Stimulated activated CD8-positive, alpha-beta memory T cell treated with anti-CD3 and anti-CD28 coated beads, Interleukin-15, amount 100 ng/mL, for 48 hours (primary cell): ENCODE data around the gene DOK6.
"Not testable (repeated sequence)": the region's sequence is repeated elsewhere in the genome, so short reads cannot be mapped to it uniquely, and the experiment has no call there.

Experiments
- DNase-seq, 2 donors: peaks; one replicate each; pipeline ENCODE4 v3.0.0-alpha.2; 2020; ENCODE audit warnings: low read depth in 2 of 2

DOK6 gene

DNA sequence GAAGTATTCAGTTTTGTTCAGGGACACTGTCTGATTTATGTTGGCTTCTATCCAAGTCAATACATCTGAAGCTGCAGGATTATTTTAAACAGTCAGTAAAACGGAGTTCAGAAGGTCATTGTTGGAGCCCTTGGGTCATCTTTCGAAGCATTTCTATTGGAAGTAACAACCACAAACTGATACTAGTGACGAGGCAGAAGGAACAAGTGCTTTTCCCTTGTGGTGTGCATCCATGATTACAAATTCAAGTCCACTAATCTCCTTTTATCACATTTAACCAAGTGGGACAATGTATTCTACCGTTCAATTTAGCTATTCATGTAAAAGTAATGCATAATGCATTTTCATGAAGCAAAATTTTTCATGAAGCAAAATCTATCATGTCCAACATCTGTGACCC lies 470.0 kb downstream of the DOK6 start:
- DNase-seq, result no peak

DNA sequence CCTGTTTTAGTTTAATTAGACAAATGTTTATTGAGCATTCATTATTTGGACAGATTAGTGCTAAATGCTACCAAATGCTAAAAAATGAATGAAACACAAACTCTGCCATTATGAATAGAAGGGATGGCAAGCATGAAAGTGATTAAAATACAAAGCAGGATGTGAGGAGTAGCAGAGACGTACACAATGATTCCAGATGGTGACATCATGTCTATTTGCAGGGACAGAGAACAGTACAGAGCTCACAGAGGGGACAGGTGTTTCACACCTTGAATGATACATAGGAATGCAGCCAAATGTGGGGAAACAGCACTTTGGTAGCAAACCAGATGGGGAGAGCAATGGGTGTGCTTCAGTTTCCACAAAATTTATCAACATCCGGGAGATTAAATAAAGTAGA lies 470.7 kb downstream of the DOK6 start:
- DNase-seq, result no peak

DNA sequence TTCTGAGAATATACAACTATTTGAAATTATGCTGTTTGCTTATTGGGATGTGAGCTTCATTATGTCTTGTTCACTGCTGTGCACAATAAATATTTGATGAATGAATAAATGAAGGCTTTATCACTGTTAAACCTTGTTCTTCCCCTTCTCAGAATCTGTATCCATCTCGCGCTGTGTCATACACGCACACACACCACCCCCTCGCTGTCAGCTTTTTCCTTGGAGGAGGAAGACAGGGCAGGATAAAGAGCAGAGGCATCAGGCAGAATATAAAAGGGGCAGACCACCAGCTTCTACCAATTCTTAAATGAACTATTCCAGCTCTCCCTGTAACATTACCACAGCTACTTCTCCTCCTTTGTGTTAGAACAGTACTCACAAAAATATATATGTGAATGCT lies 472.0 kb downstream of the DOK6 start:
- no peak for DNase-seq

DNA sequence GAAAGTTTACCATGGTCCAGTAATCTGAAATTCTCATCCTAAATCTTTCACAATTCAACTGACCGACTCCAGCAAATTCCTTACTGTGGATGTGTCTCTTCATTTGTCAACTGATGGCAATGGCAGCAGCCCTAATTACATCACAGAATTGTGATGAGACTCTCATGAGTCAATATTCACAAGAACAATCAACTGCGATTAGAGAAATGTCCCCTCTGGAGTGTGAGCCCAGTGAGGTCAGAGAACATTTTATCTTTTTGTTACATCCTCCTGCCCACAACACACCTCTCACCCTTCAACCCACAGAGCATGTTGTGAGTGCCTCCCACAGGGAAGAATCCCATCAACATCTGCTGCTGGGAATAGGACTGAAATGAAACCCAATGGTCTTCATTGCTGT lies 473.4 kb downstream of the DOK6 start:
- no peak for DNase-seq

DNA sequence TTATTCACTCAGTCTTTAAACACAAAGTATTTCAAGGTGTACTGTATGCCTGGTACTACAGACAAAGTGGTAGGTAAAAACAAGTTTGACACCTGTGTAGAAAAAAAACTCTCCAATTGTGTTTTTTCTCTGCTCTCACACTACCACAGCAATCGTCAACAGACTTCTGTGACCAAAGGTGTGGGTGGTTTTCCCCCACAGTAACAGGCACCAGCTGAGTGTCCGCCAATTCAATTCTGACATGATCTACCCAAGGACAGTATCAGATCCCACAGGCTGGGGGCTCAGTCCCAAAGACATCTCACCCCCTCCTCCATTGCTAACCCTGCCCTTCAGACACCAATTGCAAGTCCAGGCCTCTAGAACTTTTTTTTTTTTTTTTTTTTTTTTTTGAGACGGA lies 475.8 kb downstream of the DOK6 start:
- DNase-seq, result no peak

DNA sequence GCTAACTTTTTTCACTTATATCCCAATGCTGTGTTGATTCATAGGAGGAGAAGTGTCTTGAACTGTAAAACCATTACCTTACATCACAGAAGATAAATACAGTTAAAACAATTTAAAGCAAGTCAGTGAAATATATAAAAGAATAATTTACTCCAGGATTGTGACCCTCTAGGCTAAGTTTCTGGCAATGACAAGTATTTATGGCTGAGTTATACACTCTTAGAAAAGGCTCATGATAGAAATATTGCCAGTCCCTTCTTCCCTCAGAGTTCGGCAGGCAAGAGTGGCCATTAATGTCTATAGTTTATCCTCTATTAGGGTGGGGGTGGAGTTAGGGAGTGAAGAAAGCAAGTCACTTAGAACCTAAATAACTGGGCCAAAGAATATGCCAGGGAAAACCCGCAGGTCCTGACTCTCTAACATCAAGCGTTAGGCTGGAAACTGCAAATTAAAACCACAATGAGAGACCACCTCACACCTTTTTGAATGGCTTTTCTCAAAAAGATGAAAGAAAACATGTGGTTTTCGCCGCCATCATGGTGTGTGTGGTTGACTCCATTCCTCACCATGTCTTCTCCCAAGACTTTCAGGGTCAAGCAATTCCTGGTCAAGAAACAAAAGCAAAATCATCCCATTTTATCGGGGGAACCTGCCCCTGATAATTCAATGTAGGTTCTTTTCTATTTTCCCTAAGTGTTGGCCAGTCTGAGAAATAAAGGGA lies 477.7 kb downstream of the DOK6 start:
- DNase-seq, result no peak

DNA sequence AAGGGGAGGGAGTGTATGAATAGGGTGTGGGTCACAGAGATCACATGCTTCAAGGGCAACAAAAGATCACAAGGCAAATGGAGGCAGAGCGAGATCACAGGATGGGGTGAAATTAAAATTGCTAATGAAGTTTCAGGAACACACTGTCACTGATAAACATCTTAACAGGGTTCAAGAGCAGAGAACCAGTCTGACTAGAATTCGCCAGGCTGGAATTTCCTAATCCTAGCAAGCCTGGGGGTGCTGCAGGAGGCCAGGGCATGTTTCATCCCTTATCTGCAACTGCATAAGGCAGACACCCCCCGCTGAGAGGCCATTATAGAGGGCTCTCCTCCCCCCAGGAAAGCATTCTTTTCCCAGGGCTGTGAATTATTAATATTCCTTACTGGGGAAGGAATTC lies 478.4 kb downstream of the DOK6 start:
- DNase-seq, result not testable (repeated sequence)

DNA sequence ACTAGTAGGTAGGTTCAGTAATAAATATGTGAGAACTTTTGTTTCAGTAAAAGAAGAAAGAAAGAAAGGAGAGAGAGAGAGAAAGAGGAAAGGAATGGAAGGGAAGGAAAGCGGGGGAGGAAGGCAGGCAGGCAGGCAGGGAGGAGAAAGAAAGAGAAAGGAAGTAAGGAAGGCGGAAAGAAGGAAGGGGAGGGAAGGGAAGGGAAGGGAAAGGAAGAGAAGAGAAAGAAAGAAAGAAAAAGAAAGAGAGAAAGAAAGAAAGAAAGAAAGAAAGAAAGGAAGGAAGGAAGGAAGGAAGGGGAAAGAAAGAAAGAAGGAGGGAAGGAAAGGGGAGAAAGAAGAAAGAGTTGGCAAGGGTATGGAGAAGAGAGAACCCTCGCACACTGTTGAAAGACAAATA lies 479.4 kb downstream of the DOK6 start:
- no peak for DNase-seq

DNA sequence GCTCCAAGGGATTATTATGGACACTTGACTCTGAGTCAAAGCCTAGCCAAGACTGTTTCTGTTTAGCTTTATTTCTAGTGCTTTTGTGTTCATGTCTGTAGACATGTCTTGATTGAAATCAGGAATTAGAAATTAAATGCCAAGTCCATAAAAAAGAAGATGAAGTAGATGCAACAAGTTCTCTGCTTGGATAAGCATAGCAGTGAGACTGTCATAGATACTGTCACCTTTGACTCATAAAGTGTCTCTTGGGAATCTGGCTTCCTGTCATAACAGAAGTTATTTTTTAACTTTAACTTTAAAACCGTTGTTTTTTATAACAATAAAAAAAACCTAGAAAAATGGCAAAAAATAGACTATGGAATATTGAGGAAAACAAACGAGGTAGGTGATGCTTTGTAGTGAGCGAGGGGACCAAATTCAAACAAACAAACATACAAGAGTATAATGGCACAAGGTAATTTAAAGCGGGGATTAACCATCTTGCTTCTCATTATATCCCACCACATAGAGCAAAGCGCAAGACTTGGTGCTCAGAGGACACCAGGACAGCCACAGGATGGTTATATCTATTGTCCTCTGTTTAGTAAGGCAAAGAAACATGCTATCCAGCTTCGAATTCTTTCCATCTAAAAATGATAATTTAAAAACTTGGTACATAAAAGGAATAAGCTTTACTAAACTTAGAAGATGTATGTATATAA lies 482.4 kb downstream of the DOK6 start:
- no peak for DNase-seq

DNA sequence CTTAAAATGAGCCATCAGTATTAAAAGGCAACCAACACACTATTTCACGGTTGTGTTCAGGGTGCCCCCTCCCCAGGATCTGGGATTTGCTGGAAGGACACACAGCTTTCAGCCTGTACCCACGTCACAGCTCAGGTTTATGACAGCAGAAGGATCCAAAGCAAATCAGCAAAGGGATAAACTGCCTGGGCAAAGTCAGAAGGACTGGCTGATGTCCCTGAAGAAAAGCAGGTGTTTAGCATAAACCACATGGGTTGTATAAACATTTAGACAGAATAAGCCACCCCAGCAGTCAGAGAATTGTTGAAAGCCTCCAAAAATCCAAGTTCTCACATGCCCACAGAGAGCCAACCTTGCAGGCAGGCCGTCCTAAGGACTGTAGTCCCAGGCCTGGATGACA lies 483.1 kb downstream of the DOK6 start:
- no peak for DNase-seq

DNA sequence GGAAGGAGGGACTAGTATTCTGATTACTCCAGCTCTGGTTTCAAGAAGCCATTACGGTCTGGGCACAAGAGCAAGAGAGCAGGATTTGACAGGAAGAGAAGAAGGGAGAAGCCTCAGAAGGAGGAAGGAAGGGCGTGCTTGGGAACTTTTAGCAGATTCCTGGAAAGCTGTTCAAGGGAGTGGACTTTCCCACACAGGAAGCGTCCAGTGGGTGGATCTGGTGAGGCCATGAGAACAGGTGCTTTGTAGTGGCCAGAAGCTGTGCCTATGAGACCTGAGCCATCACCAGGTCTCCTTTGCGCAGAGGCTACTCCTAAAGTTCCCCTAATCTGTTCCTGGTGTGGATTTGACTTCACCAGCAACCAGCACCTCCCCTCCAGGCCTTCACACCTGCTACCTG lies 484.7 kb downstream of the DOK6 start:
- DNase-seq, result no peak

DNA sequence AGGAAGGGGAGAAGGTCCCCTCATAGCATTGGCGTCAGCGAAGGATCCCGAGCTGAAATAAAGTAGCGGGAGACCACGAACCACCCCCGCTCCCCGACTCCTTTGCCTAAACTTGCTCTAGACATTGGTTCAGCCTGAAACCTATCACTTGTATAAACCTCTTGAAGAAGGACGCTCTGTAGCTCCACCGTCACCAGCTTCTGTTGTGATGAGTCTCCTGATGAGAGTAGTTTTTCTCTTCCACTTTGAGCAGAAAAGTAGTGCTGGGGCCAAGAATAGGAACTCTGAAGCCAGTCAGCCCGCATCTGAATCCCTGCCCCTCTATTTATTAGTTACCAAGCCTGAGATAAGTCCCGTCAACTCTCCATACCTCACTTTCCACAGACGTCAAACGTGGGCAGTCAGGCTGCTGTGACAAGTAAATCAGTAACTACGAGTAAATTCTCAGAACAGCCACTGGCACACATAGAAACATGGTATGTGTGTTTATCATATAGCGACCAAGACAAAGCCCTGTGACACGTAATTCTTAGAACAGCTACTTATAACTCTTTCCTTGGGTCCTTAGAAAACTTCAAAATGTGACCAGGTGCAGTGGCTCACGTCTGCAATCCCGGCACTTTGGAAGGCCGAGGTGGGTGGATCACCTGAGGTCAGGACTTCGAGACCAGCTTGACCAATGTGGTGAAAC lies 485.3 kb downstream of the DOK6 start:
- peak; percentile 49 to 55 for DNase-seq

DNA sequence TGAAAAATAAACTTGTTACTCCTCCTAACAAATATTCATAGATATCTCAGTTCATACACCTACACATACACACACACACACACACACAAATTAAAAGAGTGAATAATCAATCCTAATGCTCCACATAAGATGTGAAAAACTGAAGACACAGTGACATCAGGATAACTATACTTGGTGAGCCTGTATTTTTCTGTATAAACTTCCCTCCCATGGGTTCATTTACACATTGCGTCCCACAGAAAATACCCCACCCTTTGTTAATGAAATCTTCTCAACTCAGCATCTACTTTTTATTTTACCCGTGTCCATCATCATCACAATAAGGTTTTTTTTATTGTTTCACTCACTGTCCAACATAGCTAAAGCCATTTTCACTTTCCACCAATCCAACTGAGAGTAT lies 486.6 kb downstream of the DOK6 start:
- DNase-seq, result no peak

DNA sequence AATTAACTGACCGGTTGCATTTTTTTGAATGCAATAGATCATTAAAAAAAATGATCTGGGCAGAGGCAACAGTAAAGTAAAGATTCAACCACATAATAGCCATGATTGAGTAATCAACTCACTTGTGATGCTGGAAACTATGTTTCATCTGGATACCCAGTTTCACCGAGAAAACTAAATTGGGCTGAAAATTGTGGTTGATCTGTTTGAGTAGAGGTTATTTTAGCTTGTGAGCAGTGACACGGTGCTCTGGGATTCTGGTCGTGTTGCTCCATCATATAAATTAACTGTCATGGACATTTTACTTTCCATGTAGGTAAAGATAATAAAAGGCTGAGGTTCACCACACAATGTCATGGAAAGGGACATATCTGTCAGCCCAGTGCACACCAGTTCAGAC lies 488.3 kb downstream of the DOK6 start:
- DNase-seq, result peak in 1 of 2 donors; percentile 15

DNA sequence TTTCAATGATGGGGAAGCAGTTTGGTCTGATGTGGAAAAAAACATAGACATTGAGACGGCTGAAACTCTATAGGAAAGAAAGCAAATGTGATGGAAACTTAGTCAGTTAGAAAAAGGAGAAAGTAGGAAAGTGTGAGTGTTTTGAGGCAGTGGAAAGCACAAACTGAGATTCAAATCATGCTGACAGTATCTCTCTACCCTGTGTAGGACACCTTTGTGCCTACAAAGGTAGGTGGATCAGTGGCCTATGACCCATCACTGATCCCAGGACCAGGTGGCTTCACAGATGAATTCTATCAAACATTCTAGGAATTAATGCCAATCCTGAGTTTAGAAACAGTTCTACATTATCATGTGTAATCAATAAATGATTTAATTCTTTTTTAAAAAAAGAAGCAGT lies 489.9 kb downstream of the DOK6 start:
- no peak for DNase-seq

DNA sequence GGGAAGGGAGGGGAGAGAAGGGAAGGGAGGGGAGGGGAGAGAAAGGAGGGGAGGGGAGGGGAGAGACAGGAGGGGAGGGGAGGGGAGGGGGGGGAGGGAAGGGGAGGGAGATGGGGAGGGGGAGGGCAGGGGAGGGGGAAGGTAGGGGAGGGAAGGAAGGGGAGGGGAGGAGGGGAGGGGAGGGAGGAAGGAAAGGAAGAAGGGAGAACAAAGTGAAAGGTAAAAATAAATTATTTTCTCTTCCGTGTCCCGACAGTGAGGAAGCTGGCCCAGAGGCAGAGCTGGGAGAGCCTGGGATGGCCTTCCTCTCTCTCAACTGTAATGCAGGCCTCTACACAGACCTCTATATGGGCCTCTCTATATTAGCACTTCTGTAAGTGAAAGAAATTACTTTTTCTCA lies 493.8 kb downstream of the DOK6 start:
- no peak for DNase-seq

DNA sequence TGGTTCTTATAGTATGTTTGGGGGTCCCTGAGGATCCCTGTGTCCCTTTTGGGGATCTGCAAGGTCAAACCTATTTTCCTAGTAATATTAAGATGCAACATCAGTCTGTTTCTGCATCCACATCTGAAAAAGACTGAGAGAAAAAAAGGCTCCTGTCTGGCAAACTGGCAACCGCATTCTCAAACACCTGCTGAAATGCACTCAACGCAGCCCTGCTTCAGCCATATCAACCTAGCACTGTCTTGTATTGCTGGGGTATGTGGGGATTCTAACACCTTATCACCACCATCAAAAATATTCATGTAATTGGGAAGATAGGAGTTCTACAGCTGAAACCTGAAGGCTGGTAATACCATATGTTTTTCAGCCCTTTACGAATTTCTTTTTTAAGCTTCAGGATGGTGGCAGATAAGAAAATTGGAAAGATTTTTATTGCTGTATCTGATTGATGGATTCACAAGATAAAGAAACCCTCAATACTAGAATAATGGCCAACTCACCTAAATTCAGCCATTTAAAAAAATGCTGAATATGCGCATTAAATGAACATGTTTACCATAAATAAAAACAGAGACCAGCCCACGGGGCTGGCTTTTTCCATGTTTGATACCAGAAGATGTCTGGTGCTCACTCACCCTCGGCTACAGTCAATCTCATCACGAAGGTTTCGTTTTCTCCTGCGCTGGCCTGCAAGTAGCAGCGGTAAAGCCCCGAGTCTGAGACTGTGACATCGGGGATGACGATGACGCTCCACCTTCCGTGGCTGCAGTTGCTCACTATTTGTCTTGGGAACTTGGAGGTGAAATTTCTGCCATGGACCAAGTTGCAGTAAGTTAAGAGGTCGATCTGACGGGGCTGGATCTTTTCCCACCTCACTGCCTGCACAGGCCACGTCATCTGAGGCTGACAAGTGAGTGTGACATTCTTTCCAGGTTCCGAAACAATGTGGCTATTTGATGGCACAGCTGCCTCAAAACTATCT lies 494.7 kb downstream of the DOK6 start:
- peak in 1 of 2 donors; percentile 33 for DNase-seq

DNA sequence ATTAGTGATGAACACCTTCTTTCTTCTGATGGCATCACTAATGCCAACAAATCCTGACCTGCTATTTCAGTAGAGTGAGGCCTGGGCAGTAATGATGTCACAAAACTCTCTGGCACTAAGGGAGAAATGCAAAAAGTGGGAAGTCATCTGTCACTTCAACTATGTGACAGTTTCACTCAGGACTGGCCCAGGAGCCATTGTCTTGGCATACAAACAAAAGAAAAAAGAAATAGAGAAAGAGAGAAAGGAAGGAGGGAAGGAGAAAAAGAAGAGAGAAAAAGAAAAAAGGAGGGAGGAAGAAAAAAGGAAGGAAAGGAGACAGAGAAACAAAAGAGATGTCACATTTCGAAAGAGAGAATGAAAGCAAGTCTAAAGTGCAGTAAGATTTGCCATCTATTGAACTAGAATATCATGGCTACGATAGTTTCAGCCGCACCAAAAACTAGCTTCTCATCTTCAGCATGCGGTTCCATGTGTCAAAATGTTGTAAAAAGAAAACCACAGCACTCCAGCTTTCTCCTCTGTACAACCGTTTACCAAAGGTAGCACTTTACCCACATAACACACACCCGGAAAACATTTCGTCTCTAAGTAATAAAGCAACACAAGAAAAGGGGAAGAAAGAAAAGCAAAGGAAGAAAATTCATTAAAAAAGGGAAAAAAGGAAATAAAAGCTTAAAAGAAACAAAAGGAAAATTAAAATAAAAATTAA lies 496.9 kb downstream of the DOK6 start:
- DNase-seq, result peak in 1 of 2 donors; percentile 28

DNA sequence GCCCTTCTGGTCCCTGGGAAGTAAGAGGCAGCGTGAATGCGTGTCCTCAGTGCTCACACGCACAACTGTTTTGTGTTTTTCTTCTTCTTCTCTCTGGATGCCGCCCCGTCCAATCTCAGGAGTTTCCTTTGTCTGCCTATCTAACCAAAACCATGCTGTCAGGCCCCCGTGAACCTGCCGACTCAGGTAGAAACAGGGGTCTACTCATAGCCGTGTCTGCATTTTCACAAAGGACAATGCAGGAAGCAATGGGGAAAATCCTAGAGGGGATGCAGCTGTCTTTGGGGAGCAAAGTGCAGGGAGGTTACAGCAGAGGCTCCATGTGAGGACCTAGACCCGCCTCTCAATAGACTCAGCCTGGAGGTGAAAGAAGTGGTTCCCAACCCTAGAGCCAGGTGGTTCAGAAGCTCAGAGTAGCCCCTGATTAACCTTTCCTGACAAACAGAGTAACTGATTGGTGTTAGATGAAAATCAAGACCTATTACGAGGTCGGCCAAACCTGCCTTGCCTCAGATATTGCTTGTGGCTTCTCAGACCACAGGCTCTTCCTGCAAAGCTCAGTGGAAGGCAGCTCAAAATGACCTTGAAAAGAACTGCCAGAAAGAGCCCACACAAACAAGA lies 497.7 kb downstream of the DOK6 start:
- DNase-seq, result peak in 1 of 2 donors; percentile 21
